Stromal cell of bone marrow (primary cell): ENCODE measurements around the gene HPCAL1.

Experiments used
- DNase-seq: peaks from one replicate; pipeline ENCODE4 v3.0.0-alpha.2; 2012; ENCODE audit warnings: low read depth

HPCAL1 gene

DNA sequence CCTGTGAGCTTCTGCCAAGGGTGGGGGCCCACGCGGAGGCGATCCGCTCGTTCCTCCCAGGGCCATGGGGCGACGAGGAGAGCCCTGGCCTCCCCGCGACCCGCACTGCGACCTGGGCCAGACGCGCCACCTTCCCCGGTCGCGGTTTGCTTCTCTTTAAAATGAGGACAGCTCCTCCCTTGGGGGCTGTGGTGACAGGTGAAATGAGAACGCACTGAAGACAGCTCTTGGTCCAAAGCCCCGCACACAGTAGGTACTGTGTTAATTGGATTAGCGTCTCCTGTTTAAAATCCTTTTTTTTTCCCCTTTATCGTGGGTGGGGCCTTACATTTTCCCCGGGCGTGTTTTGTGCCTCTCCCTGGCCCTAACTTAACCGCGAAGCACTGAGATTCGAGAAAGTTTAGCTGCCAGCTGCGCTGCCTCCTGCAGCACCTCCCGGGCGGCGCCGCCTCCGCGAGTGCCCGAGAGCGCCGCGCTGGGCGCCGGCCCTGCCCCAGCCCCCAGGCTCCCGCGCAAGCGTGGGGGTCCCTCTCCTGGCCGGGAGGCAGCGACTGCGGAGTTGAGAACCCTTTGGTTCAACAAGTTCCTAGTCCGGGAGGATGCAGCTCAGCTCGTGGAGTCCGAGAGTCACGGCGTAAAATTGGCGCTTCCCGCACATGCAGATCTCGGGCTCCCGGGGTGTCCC, 1.1 kb downstream of the HPCAL1 start:
- DNase-seq: no peak

GRCh38 chr2:10304458-10305253, 2.0 kb downstream of the HPCAL1 start:
- DNase-seq: no peak

GRCh38 chr2:10305254-10305635, 2.5 kb downstream of the HPCAL1 start:
- no peak for DNase-seq

DNA sequence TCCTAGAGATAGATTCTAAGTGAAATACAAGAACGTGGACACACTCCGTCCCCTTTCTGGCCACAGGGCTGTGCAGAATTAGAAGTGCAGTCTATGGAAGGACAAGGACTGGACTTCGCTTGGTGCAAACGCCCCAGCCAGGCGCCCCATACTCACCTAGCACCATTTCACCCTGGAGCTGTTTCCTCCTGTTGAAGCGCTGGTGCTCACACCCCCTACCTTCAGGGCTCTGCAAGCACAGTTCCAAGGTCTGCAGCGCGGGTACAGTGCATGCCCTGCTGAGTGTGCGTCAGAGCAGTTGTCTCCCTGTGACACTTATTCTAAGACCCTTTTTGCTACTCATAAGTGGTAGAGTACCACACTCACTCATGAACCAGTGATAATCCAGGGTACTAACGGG, 3.0 kb downstream of the HPCAL1 start:
- no peak for DNase-seq

GRCh38 chr2:10306901-10307463, 4.3 kb downstream of the HPCAL1 start:
- no peak for DNase-seq

GRCh38 chr2:10307561-10308156, 5.0 kb downstream of the HPCAL1 start:
- no peak for DNase-seq

DNA sequence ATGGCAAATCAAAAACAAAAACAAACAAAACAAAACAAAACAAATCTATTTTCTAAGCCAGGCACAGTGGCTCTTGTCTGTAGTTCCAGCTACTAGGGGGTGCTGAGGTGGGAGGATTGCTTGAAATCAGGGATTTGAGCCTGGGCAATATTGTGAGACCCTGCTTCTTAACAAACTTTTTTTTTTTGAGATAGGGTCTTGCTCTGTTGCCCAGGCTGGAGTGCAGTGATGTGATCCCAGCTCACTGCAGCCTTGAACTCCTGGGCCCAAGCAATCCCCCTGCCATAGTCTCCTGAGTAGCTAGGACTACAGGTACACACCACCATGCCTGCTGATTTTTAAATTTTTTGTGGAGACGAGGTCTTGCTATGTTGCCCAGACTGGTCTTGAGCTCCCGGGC, 6.2 kb downstream of the HPCAL1 start:
- DNase-seq: no peak

DNA sequence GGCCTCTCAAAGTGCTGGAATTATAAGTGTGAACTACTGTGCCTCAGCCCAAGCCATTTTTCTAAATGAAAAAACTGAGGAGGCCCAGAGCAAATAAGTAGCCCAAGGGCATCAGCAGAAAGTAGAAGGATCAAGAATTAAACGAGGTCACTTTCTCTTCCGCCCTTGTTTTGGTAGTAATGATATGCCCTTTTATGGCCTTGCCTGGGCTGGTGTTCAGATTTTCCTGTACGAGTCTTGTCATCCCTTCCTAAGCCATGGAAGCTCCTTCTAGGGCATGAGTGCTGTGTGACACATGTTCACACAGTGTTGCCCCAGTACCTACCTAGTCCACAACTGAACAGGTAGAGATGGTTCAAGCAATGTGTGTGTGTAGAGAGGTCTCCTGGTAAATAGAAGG, 6.6 kb downstream of the HPCAL1 start:
- DNase-seq: no peak

- DNase-seq: no peak
Measured at GRCh38 chr2:10310309-10310888, 7.7 kb downstream of the HPCAL1 start.

DNA sequence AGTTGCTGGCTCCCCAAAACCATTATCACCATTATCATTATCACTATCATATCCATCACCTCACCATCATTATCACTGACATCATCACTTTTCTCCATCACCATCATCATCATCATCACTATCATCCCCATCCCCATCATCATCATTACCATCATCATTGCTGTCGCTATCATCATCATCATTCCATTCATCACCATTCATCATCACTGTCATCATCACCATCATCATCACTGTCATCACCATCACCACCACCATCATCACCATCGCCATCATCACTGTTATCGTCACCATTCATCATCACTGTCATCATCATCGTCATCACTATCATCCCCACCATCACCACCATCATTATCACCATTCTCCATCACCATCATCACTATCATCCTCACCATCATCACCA, 9.0 kb downstream of the HPCAL1 start:
- DNase-seq: no peak

DNA sequence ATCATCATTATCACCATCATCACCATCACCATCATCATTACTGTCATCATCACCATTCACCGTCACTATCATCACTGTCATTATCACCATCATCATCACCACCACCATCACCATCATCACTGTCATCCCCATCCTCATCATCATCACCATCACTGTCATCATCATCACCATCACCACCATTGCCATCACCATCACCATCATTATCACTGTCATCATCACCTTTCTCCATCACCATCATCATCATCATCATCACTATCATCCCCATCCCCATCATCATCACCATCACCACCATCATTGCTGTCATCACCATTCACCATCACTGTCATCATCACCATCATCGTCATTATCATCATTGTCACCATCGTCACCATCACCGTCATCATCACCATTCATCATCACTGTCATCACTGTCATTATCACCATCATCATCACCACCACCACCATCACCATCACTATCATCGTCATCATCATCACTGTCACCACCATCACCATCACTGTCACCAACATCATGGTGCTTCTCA, 9.8 kb downstream of the HPCAL1 start:
- no peak for DNase-seq

GRCh38 chr2:10316336-10316735, 13.6 kb downstream of the HPCAL1 start:
- DNase-seq: peak; percentile 64

- DNase-seq: no peak
Measured at GRCh38 chr2:10316860-10317259, 14.2 kb downstream of the HPCAL1 start.

DNA sequence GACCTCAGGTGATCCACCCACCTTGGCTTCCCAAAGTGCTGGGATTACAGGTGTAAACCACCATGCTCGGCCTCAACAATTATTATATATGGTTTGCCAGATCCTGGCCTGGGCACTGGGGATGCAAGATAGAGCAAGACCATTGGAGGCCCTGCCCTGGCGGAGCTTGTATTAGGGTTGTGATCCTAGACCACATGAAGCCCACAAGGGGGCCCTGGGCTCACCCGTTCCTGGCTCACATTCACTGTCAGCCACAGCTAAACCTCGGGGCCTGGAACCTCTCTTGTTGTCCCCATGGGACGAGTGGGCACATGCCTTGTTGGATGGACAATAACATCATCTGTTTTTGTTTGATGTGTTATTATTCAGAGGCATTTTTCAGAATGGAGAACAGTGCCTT, 14.9 kb downstream of the HPCAL1 start:
- DNase-seq: no peak

DNA sequence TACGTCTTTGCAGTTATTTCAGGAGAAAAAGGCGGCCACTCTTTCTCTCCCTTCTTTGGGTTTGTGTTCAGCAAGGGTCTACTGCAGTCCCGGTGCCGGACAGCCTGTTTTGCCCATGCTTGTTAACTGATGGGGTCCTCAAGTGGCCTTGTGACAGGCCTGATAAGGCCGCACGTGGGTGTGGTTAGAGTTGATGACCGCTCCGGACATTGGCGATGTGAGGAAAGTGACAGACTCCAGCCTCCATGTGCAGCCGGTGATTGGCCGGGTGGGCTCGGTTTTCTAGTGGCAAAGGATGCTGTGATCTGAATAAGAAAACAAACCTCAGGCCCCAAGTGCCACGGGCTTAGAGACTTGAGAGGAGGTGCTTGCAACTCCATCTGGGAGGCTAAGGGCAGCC, 15.6 kb downstream of the HPCAL1 start:
- DNase-seq: no peak

GRCh38 chr2:10319892-10320574, 17.3 kb downstream of the HPCAL1 start:
- DNase-seq: no peak

- DNase-seq: no peak
Measured at GRCh38 chr2:10320575-10320931, 17.8 kb downstream of the HPCAL1 start.

- no peak for DNase-seq
Measured at GRCh38 chr2:10320933-10321332, 18.2 kb downstream of the HPCAL1 start.

GRCh38 chr2:10321622-10322021, 18.9 kb downstream of the HPCAL1 start:
- no peak for DNase-seq

DNA sequence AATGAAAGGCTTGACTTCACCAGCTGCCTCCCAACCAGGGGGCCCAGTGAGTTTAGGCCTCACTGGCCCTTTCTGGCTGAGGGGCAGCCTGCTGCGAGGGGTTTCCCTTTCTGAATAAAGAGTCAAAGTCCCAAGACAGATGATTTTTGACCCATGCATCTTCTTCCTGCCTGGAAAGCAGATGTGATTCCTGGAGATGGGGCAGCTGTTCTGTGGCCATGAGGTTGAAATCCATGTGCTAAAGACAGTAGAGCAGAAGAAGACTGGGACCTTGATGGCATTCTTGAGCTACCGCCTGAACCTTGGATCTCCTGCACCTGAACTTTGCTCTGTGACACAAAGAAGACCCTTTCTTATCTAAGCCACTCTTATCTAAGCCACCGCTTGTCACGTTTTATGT, 19.8 kb downstream of the HPCAL1 start:
- DNase-seq: no peak

- DNase-seq: no peak
Measured at GRCh38 chr2:10322973-10323372, 20.3 kb downstream of the HPCAL1 start.

GRCh38 chr2:10323535-10323934, 20.8 kb downstream of the HPCAL1 start:
- DNase-seq: no peak
